ENCODE data around the gene ILF2. TPM values are rescaled to one million over a fixed set of nuclear protein-coding genes. Genes with fewer than 3 reads are reported as not detected.

ILF2 gene
- total RNA-seq, 1 donor from 2014 or later = 157 TPM

GRCh38 chr1:153627715-153628626 lies 42.8 kb downstream of the ILF2 start, which contains the start of gene S100A1:
Gene S100A1 (plus strand): TSS chr1:153628434. CDS start chr1:153630522, 2,088 bp downstream.
- no peak for DNase-seq (ENCODE audit: extremely low spot score, unreplicated experiment)
- peak within 1 kb of the TSS; percentile 98 for H3K27ac Mint-ChIP-seq (ENCODE audit: unreplicated experiment)
- peaks cover 12% of the 10 kb centered on the region for H3K36me3 Mint-ChIP-seq (ENCODE audit: unreplicated experiment)
- no peaks in the 10 kb centered on the region for H3K9me3 Mint-ChIP-seq (ENCODE audit: unreplicated experiment)
- H3K4me3 Mint-ChIP-seq (ENCODE audit: unreplicated experiment) = peak within 1 kb of the TSS; percentile 87
- TF ChIP-seq CTCF (IDR thresholded peaks at IDR 0.05) = no peak
- H3K4me1 Mint-ChIP-seq (ENCODE audit: unreplicated experiment) = peaks cover 79% of the 10 kb centered on the region
- no peaks in the 10 kb centered on the region for H3K27me3 Mint-ChIP-seq (ENCODE audit: unreplicated experiment)

- DNase-seq (ENCODE audit: extremely low spot score, unreplicated experiment) = peak; percentile 94
- peak within 1 kb of the TSS; percentile 98 for H3K27ac Mint-ChIP-seq (ENCODE audit: unreplicated experiment)
- H3K4me3 Mint-ChIP-seq (ENCODE audit: unreplicated experiment) = peak within 1 kb of the TSS; percentile 87
- H3K36me3 Mint-ChIP-seq (ENCODE audit: unreplicated experiment) = peaks cover 15% of the 10 kb centered on the region
- H3K4me1 Mint-ChIP-seq (ENCODE audit: unreplicated experiment) = peaks cover 79% of the 10 kb centered on the region
- peak; percentile 82 for TF ChIP-seq CTCF (IDR thresholded peaks at IDR 0.05)
- H3K9me3 Mint-ChIP-seq (ENCODE audit: unreplicated experiment) = no peaks in the 10 kb centered on the region
- no peaks in the 10 kb centered on the region for H3K27me3 Mint-ChIP-seq (ENCODE audit: unreplicated experiment)
These were observed 43.7 kb downstream of the ILF2 start, which contains the start of gene S100A13 for GRCh38 chr1:153626904-153627714. Gene S100A13 (minus strand): TSS chr1:153627505. CDS start chr1:153626472, 1,033 bp downstream.

GRCh38 chr1:153626477-153626903 lies 44.3 kb downstream of the ILF2 start:
- no peak for TF ChIP-seq CTCF (IDR thresholded peaks at IDR 0.05)
- peaks cover 76% of the 10 kb centered on the region for H3K4me1 Mint-ChIP-seq (ENCODE audit: unreplicated experiment)
- H3K36me3 Mint-ChIP-seq (ENCODE audit: unreplicated experiment) = peaks cover 18% of the 10 kb centered on the region
- H3K4me3 Mint-ChIP-seq (ENCODE audit: unreplicated experiment) = peak overlapping the region; percentile 87
- no peaks in the 10 kb centered on the region for H3K27me3 Mint-ChIP-seq (ENCODE audit: unreplicated experiment)
- no peak for DNase-seq (ENCODE audit: extremely low spot score, unreplicated experiment)
- H3K27ac Mint-ChIP-seq (ENCODE audit: unreplicated experiment) = peak overlapping the region; percentile 98
- H3K9me3 Mint-ChIP-seq (ENCODE audit: unreplicated experiment) = no peaks in the 10 kb centered on the region

GRCh38 chr1:153624965-153625611 lies 45.7 kb downstream of the ILF2 start:
- Mint-ChIP-seq H3K36me3 (ENCODE audit: unreplicated experiment) (peaks cover 25% of the 10 kb centered on the region), H3K27ac (ENCODE audit: unreplicated experiment) (peak overlapping the region; percentile 98), H3K4me3 (ENCODE audit: unreplicated experiment) (peak overlapping the region; percentile 53), H3K4me1 (ENCODE audit: unreplicated experiment) (peaks cover 62% of the 10 kb centered on the region), H3K27me3 (ENCODE audit: unreplicated experiment) (no peaks in the 10 kb centered on the region), H3K9me3 (ENCODE audit: unreplicated experiment) (no peaks in the 10 kb centered on the region)
- DNase-seq (ENCODE audit: extremely low spot score, unreplicated experiment) = no peak
- no peak for TF ChIP-seq CTCF (IDR thresholded peaks at IDR 0.05)
